ENCODE results near the gene CCDC92B. TPM values are rescaled to one million over a fixed set of nuclear protein-coding genes. Genes with fewer than 3 reads are reported as not detected.
A peak's percentile ranks its signal among the peaks of the same experiment; 100 is the strongest.

The CCDC92B gene
- total RNA-seq, 3 donors from 2014 or later (not counting 1 experiment from before 2014, with no cell fraction given): not detected

DNA sequence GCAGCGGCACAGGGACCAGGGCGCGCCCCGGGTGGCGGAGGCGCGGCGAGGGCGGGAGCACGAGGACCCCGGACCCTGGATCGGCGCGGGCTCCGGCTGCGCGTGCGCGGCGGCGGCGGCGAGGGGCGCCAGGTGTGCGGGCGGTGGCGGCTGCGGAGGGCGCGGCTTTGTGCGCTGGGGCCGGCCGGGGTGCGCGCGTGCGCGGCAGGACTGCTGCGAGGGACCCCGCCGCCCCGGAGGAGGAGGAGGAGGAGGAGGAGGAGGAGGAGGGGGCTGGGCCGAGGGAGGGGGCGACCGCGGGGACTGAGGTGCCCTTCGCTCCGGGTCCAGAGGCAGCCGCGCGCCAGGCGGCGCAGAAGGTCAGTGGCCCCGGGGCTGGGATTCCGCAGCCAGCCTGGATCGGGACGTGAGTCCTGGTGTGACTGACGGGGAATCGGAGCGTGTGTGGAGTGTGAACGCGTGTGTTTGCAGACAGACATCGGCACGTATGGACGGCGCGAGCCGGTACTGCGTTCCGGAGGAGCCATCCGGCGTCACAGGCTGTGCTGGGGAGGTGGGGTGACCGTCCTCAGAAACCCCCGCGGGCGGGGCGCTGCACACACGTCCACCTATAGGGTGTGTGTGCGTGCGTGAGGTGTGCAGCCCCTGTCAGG, 27.3 kb upstream of the CCDC92B start:
- DNase-seq (peak in 1 of 2 donors; percentile 35), ATAC-seq (peak; percentile 51 to 84 (median 80))
- Histone ChIP-seq H3K9me3 (ENCODE audit: control insufficient read depth, insufficient read depth, low read length) (no peaks in the 10 kb centered on the region), H3K4me3 (ENCODE audit: low read length) (no peak overlapping the region), H3K27ac (ENCODE audit: low read length) (no peak overlapping the region), H3K36me3 (ENCODE audit: control insufficient read depth, insufficient read depth, low read length) (no peaks in the 10 kb centered on the region), H3K4me1 (ENCODE audit: control insufficient read depth, insufficient read depth, low read length) (peaks cover 10% of the 10 kb centered on the region), H3K27me3 (ENCODE audit: control insufficient read depth, insufficient read depth, low read length) (peaks cover 18% of the 10 kb centered on the region)
- H3K27ac Mint-ChIP-seq: no peak overlapping the region
- under 1% methylated on average over 80 of the region's 80 CpGs for WGBS (ENCODE audit: insufficient coverage)
- H3K4me3 Mint-ChIP-seq: peak overlapping the region; percentile 58
- TF ChIP-seq, protein P1, sequence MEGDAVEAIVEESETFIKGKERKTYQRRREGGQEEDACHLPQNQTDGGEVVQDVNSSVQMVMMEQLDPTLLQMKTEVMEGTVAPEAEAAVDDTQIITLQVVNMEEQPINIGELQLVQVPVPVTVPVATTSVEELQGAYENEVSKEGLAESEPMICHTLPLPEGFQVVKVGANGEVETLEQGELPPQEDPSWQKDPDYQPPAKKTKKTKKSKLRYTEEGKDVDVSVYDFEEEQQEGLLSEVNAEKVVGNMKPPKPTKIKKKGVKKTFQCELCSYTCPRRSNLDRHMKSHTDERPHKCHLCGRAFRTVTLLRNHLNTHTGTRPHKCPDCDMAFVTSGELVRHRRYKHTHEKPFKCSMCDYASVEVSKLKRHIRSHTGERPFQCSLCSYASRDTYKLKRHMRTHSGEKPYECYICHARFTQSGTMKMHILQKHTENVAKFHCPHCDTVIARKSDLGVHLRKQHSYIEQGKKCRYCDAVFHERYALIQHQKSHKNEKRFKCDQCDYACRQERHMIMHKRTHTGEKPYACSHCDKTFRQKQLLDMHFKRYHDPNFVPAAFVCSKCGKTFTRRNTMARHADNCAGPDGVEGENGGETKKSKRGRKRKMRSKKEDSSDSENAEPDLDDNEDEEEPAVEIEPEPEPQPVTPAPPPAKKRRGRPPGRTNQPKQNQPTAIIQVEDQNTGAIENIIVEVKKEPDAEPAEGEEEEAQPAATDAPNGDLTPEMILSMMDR (IDR thresholded peaks at IDR 0.05): no peak
- H3K27me3 Mint-ChIP-seq (ENCODE audit: low read depth in 2 of 2): peaks cover 38 to 45% of the 10 kb centered on the region in 2 donors
- intact Hi-C loops (cut with micrococcal nuclease): no loop called here
- peaks cover 12 to 28% of the 10 kb centered on the region in 2 donors for H3K4me1 Mint-ChIP-seq
- no peaks in the 10 kb centered on the region for H3K9me3 Mint-ChIP-seq
- no peaks in the 10 kb centered on the region for H3K36me3 Mint-ChIP-seq

DNA sequence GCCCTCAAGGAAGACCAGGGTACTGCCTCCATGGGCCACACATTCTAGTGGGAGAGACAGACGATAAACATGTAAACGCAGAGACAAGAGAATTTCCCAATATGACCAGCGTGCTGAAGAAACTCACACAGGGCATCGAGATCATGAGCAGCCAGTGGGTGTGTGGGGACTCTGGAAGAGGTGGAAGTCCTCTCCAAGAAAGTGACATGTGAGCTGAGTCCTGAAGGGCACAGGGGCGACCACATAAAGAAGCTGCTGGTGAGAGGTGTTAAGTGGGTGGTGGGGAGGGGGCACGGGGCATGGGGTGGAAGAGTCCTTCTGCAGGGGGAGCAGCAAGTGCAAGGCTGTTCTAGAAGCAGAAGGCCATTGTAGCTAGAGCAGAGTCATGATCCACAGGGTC, 25.8 kb upstream of the CCDC92B start:
- Mint-ChIP-seq H3K36me3 (no peaks in the 10 kb centered on the region), H3K4me1 (peaks cover 5 to 17% of the 10 kb centered on the region in 2 donors), H3K9me3 (no peaks in the 10 kb centered on the region), H3K27me3 (ENCODE audit: low read depth in 2 of 2) (peaks cover 36 to 40% of the 10 kb centered on the region in 2 donors), H3K27ac (no peak overlapping the region), H3K4me3 (peak overlapping the region; percentile 17)
- intact Hi-C loops (cut with micrococcal nuclease): no loop called here
- 64% methylated on average over 6 of the region's 6 CpGs for WGBS (ENCODE audit: insufficient coverage)
- H3K27ac ChIP-seq (ENCODE audit: low read length): no peak overlapping the region
- H3K4me3 ChIP-seq (ENCODE audit: low read length): no peak overlapping the region
- no peaks in the 10 kb centered on the region for H3K9me3 ChIP-seq (ENCODE audit: control insufficient read depth, insufficient read depth, low read length)
- no peaks in the 10 kb centered on the region for H3K36me3 ChIP-seq (ENCODE audit: control insufficient read depth, insufficient read depth, low read length)
- ATAC-seq: no peak
- peaks cover 18% of the 10 kb centered on the region for H3K27me3 ChIP-seq (ENCODE audit: control insufficient read depth, insufficient read depth, low read length)
- peaks cover 10% of the 10 kb centered on the region for H3K4me1 ChIP-seq (ENCODE audit: control insufficient read depth, insufficient read depth, low read length)
- no peak for DNase-seq
- TF ChIP-seq, protein P1 (IDR thresholded peaks at IDR 0.05): no peak

DNA sequence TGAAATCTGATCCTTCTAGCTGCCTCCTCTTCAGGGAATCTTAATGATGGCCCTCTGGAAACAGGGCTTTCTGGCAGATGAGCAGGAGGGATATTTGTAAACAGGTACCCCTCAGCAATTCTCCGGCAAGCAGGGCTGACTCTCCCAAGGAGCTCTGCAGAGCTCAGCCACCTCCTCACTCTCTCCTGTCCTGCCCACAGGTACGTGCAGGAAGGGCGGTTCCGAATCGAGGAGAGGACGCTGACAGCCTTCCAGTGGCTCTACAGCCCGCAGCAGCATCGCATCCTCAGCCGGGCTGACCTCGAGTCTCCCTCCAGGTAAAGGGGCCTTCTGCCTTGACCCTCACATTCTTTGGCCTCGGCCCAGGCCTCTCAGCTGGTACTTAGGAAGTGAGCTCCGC, 20.7 kb upstream of the CCDC92B start:
- no peaks in the 10 kb centered on the region for H3K4me1 Mint-ChIP-seq
- no peak overlapping the region for H3K27ac Mint-ChIP-seq
- DNase-seq (no peak), ATAC-seq (no peak)
- H3K4me3 Mint-ChIP-seq: no peak overlapping the region
- Histone ChIP-seq H3K27ac (ENCODE audit: low read length) (no peak overlapping the region), H3K9me3 (ENCODE audit: control insufficient read depth, insufficient read depth, low read length) (no peaks in the 10 kb centered on the region), H3K4me1 (ENCODE audit: control insufficient read depth, insufficient read depth, low read length) (no peaks in the 10 kb centered on the region), H3K27me3 (ENCODE audit: control insufficient read depth, insufficient read depth, low read length) (no peaks in the 10 kb centered on the region), H3K36me3 (ENCODE audit: control insufficient read depth, insufficient read depth, low read length) (no peaks in the 10 kb centered on the region), H3K4me3 (ENCODE audit: low read length) (no peak overlapping the region)
- H3K36me3 Mint-ChIP-seq: no peaks in the 10 kb centered on the region
- TF ChIP-seq, protein P1 (IDR thresholded peaks at IDR 0.05): no peak
- intact Hi-C loops (cut with micrococcal nuclease): no loop called here
- H3K27me3 Mint-ChIP-seq (ENCODE audit: low read depth in 2 of 2): peaks cover 18 to 23% of the 10 kb centered on the region in 2 donors
- no peaks in the 10 kb centered on the region for H3K9me3 Mint-ChIP-seq
- 83% methylated on average over 12 of the region's 12 CpGs for WGBS (ENCODE audit: insufficient coverage)

DNA sequence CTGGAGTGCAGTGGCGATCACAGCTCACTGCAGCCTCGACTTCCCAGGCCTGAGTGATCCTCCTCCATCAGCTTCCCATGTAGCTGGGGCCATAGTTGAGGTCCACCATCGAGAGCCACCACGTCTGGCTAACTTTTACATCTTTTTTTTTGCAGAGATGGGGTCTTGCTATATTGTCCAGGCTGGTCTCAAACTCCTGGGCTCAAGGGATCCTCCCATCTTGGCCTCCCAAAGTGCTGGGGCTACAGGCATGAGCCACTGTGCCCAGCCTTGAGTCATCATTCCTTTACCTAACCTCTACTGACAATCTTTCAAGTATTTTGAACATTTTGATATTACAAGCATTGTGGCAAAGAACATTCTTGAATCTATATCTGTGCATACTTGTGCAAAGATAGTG, 9.4 kb upstream of the CCDC92B start:
- H3K27ac ChIP-seq (ENCODE audit: low read length): no peak overlapping the region
- Mint-ChIP-seq H3K9me3 (no peaks in the 10 kb centered on the region), H3K27me3 (ENCODE audit: low read depth in 2 of 2) (peaks cover 34 to 36% of the 10 kb centered on the region in 2 donors), H3K4me1 (peaks cover 0 to 5% of the 10 kb centered on the region in 2 donors), H3K27ac (no peak overlapping the region), H3K4me3 (no peak overlapping the region), H3K36me3 (no peaks in the 10 kb centered on the region)
- TF ChIP-seq, protein P1 (IDR thresholded peaks at IDR 0.05): no peak
- H3K9me3 ChIP-seq (ENCODE audit: control insufficient read depth, insufficient read depth, low read length): no peaks in the 10 kb centered on the region
- no peak for ATAC-seq
- H3K4me1 ChIP-seq (ENCODE audit: control insufficient read depth, insufficient read depth, low read length): peaks cover 4% of the 10 kb centered on the region
- intact Hi-C loops (cut with micrococcal nuclease): no loop called here
- no peak for DNase-seq
- WGBS (ENCODE audit: insufficient coverage): 76% methylated on average over 4 of the region's 4 CpGs
- H3K4me3 ChIP-seq (ENCODE audit: low read length): no peak overlapping the region
- no peaks in the 10 kb centered on the region for H3K36me3 ChIP-seq (ENCODE audit: control insufficient read depth, insufficient read depth, low read length)
- peaks cover 6% of the 10 kb centered on the region for H3K27me3 ChIP-seq (ENCODE audit: control insufficient read depth, insufficient read depth, low read length)

All from natural killer cell (primary cell).